AG09319 (cell line): ENCODE results near the gene PSMA3.

Experiments
- DNase-seq: peaks from one replicate; pipeline ENCODE4 v3.0.0-alpha.2; 2010; ENCODE audit warnings: low read depth; ENCODE audit errors: extremely low read depth
- TF ChIP-seq, protein P1 (sequence below): IDR thresholded peaks from 2 replicates; pipeline ENCODE4 v1.5.1; 2011; ENCODE audit warnings: low read depth, mild to moderate bottlenecking, inconsistent platforms, low read length, moderate library complexity

Gene PSMA3

GRCh38 chr14:58299401-58300330 lies 55.0 kb downstream of the PSMA3 start:
- no peak for DNase-seq
- TF ChIP-seq, protein P1, sequence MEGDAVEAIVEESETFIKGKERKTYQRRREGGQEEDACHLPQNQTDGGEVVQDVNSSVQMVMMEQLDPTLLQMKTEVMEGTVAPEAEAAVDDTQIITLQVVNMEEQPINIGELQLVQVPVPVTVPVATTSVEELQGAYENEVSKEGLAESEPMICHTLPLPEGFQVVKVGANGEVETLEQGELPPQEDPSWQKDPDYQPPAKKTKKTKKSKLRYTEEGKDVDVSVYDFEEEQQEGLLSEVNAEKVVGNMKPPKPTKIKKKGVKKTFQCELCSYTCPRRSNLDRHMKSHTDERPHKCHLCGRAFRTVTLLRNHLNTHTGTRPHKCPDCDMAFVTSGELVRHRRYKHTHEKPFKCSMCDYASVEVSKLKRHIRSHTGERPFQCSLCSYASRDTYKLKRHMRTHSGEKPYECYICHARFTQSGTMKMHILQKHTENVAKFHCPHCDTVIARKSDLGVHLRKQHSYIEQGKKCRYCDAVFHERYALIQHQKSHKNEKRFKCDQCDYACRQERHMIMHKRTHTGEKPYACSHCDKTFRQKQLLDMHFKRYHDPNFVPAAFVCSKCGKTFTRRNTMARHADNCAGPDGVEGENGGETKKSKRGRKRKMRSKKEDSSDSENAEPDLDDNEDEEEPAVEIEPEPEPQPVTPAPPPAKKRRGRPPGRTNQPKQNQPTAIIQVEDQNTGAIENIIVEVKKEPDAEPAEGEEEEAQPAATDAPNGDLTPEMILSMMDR = no peak

DNA sequence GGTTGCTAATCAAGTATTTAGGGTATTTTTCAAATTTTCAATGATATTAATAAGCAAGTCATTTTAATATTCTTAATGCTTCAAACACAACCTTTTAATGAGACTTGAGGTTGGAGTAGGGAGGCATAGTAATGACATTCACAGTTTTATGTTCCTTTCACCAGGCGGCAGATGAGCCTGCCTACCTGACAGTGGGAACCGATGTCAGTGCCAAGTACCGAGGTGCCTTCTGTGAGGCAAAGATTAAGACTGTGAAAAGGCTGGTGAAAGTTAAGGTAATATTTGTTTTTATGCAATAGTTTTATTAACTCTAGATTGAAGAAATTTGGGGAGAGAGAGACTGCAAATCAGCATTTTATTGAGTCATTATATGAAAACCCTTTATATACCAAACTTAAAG lies 56.8 kb downstream of the PSMA3 start:
- no peak for DNase-seq
- TF ChIP-seq, protein P1 = no peak

DNA sequence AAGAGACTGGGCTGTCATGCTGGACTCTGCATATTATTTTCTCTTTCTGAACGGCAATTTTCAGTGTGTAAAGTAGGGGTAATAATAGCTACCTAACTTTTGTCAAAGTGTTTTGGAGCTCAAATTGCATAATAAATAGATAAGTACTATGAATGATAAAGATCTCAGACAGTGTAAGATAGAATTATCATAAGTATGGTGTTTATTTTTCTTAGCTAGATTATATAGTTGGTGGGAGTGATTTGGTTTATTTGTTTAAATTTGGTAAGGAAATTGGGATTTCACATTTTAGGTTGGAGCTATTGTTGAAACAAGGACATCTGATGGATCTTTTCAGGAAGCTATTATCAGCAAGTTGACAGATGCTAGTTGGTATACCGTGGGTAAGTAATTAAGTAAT lies 61.1 kb downstream of the PSMA3 start:
- TF ChIP-seq, protein P1 = no peak
- DNase-seq = no peak

DNA sequence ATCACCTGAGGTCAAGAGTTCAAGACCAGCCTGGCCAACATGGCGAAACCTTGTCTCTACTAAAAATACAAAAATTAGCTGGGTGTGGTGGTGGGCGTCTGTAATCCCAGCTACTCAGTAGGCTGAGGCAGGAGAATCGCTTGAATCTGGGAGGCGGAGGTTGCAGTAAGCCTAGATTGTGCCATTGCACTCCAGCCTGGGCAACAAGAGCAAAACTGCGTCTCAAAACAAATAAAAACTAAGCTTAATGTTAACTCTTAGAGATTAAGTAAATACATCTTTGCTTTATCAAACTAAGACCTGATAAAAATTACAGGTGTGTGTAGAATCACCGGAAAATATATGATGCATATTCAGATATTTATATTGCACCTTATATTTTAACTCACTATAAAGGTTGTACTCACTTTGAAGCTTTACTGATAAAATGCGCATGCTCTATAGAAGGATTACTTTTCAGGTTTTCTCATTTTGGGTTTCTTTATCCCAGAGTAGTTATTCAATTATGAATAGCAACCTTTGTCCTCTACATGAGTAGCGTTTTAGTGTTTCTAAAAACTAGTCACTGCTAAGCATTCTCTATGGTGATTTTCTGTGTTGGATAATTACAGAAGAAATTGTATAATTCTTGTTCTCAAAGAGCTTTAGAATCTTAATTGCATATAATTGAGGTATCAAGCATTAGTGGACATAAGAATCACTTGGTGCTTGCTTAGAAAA lies 63.1 kb downstream of the PSMA3 start:
- TF ChIP-seq, protein P1 = no peak
- no peak for DNase-seq

DNA sequence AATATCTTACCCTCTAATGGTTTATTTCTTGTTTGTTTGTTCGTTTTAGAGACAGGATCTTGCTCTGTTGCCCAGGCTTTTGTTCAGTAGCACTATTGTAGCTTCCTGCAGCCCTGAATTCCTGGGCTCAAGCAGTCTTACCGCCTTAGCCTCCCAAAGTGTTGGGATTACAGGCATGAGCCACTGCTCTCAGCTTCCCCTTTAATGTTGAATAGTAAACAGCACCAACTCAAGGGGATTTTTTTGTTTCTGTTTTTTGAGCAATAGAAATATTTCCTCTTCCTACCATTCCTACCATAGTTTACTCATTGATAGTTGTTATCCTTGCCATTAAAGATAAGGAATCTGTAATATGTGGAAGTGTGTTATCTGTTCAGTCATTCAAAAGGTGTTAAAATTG lies 64.4 kb downstream of the PSMA3 start:
- TF ChIP-seq, protein P1 = no peak
- no peak for DNase-seq

- TF ChIP-seq, protein P1 = no peak
- no peak for DNase-seq
These were observed 69.1 kb downstream of the PSMA3 start for GRCh38 chr14:58313699-58314098.

- DNase-seq = no peak
- TF ChIP-seq, protein P1 = no peak
These were observed 71.0 kb downstream of the PSMA3 start for GRCh38 chr14:58315606-58316005.
